ENCODE data around the gene BTBD10. TPM values are rescaled to one million over a fixed set of nuclear protein-coding genes. Genes with fewer than 3 reads are reported as not detected.

The BTBD10 gene
- total and polyA plus RNA-seq, 2 donors (not counting 1 experiment from before 2014, with no cell fraction given), result 40.2 to 83.9 TPM

DNA sequence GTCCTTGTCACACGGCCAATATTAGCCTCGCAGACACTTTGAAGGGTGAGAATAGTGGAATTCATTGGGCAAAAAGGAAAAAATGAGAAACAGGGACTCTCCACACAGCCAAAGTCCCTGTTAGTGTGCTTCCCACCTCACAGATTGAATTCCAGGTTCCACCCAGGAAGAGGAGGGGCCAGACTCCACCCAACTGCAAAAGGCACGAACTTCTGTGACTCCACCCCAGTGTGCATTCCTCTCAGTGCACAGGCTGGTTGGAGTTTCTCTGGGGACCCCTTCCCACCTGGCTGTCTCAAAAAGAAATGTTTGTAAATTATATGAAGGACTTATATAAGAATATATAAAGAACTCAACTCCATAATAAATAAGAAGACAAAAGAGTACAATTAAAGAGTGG is 12.1 kb upstream of the BTBD10 start:
- DNase-seq (ENCODE audit: low read depth in 2 of 2), result no peak
- H3K9me3 ChIP-seq (ENCODE audit: control insufficient read depth, insufficient read depth, low read depth, low read length), result no peaks in the 10 kb centered on the region
- H3K79me2 ChIP-seq (ENCODE audit: control insufficient read depth, insufficient read depth, low read length), result no peaks in the 10 kb centered on the region
- no peak overlapping the region for H3K4me2 ChIP-seq (ENCODE audit: extremely low read depth, insufficient read depth, low read length)
- H3K27ac ChIP-seq (ENCODE audit: insufficient read depth, low read length), result no peak overlapping the region
- no peaks in the 10 kb centered on the region for H4K20me1 ChIP-seq (ENCODE audit: control insufficient read depth, extremely low read depth, insufficient read depth, low read length)
- no peak overlapping the region for H3K9ac ChIP-seq (ENCODE audit: insufficient read depth, low read length)
- H3K4me3 ChIP-seq (replicated peaks in 1 of 4; ENCODE audit: control extremely low read depth in 1 of 4, insufficient read depth in 1 of 4, low read depth in 3 of 4, low read length in 4 of 4), result no peak overlapping the region
- H3K27me3 ChIP-seq (ENCODE audit: control insufficient read depth, insufficient read depth, low read length), result peaks cover 5% of the 10 kb centered on the region
- no peaks in the 10 kb centered on the region for H3K4me1 ChIP-seq (ENCODE audit: control insufficient read depth, extremely low read depth, insufficient read depth, low read length)
- H3K36me3 ChIP-seq (ENCODE audit: control insufficient read depth, insufficient read depth, low read length), result no peaks in the 10 kb centered on the region
- TF ChIP-seq, protein P1, sequence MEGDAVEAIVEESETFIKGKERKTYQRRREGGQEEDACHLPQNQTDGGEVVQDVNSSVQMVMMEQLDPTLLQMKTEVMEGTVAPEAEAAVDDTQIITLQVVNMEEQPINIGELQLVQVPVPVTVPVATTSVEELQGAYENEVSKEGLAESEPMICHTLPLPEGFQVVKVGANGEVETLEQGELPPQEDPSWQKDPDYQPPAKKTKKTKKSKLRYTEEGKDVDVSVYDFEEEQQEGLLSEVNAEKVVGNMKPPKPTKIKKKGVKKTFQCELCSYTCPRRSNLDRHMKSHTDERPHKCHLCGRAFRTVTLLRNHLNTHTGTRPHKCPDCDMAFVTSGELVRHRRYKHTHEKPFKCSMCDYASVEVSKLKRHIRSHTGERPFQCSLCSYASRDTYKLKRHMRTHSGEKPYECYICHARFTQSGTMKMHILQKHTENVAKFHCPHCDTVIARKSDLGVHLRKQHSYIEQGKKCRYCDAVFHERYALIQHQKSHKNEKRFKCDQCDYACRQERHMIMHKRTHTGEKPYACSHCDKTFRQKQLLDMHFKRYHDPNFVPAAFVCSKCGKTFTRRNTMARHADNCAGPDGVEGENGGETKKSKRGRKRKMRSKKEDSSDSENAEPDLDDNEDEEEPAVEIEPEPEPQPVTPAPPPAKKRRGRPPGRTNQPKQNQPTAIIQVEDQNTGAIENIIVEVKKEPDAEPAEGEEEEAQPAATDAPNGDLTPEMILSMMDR (conservative IDR thresholded peaks at IDR 0.05 in 1 of 2, IDR thresholded peaks at IDR 0.05 in 1 of 2; ENCODE audit: low read depth in 1 of 2, low read length in 2 of 2), result no peak
- TF ChIP-seq EZH2 (IDR thresholded peaks at IDR 0.05; ENCODE audit: low read length, missing control alignments), result no peak
- H2AFZ ChIP-seq (ENCODE audit: low read length), result no peak overlapping the region

DNA sequence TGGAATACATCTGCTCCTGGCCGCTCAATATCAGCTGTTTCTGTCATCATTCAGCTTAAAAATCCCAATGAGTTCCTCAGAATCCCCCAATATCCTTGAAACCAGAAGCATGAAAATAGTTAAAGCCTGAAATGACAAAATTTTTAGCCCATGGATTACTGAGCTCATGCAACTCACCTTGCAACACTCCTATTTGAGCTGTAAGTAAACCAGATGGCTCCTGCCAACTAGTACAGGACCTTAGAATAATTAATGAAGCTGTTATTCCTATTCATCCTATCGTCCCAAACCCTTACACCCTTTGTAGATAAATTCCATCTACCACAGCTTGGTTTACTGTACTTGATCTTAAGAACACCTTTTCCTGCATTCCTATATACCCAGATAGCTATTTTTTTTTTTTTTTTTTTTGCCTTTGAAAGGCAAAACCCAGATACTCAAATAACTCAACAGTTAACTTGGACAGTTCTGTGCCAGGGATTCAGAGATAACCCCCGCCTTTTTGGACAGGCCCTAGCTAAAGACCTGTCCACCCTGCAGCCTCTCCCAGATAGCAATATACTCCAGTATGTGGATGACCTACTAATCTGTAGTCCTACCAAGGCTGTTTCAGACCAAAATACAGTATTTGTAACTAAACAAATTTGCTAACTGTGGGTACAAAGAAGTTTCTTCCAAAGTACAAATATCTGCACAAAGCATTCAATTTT is 10.1 kb upstream of the BTBD10 start:
- Histone ChIP-seq H3K4me1 (ENCODE audit: control insufficient read depth, extremely low read depth, insufficient read depth, low read length) (no peaks in the 10 kb centered on the region), H3K9ac (ENCODE audit: insufficient read depth, low read length) (no peak overlapping the region), H3K27me3 (ENCODE audit: control insufficient read depth, insufficient read depth, low read length) (peaks cover 9% of the 10 kb centered on the region), H3K4me3 (replicated peaks in 1 of 4; ENCODE audit: control extremely low read depth in 1 of 4, insufficient read depth in 1 of 4, low read depth in 3 of 4, low read length in 4 of 4) (no peak overlapping the region), H3K4me2 (ENCODE audit: extremely low read depth, insufficient read depth, low read length) (no peak overlapping the region), H3K79me2 (ENCODE audit: control insufficient read depth, insufficient read depth, low read length) (no peaks in the 10 kb centered on the region), H3K9me3 (ENCODE audit: control insufficient read depth, insufficient read depth, low read depth, low read length) (no peaks in the 10 kb centered on the region), H4K20me1 (ENCODE audit: control insufficient read depth, extremely low read depth, insufficient read depth, low read length) (no peaks in the 10 kb centered on the region), H2AFZ (ENCODE audit: low read length) (no peak overlapping the region), H3K27ac (ENCODE audit: insufficient read depth, low read length) (no peak overlapping the region), H3K36me3 (ENCODE audit: control insufficient read depth, insufficient read depth, low read length) (no peaks in the 10 kb centered on the region)
- no peak for DNase-seq (ENCODE audit: low read depth in 2 of 2)
- TF ChIP-seq, protein P1 (conservative IDR thresholded peaks at IDR 0.05 in 1 of 2, IDR thresholded peaks at IDR 0.05 in 1 of 2; ENCODE audit: low read depth in 1 of 2, low read length in 2 of 2), result no peak
- no peak for TF ChIP-seq EZH2 (IDR thresholded peaks at IDR 0.05; ENCODE audit: low read length, missing control alignments)

DNA sequence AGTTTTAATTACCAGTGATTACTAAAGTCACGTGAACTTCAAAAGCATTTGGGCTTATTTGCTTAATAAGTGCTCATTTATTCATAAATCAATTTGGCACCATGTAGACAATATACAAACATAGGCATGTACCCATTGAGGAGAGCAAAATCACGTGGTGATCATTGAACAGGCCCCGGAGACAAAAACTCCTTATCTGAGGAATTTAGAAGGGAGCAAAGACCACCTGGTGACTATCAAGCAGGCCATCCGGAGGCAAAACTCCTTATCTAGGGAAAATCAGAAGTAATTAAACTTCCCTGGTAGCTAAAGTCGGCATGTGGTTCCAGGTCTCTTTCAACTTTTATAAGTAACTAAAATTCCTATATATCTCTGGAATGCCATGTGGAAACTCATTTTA is 5.7 kb upstream of the BTBD10 start:
- H3K79me2 ChIP-seq (ENCODE audit: control insufficient read depth, insufficient read depth, low read length), result no peaks in the 10 kb centered on the region
- H3K9ac ChIP-seq (ENCODE audit: insufficient read depth, low read length), result no peak overlapping the region
- H3K4me1 ChIP-seq (ENCODE audit: control insufficient read depth, extremely low read depth, insufficient read depth, low read length), result no peaks in the 10 kb centered on the region
- H3K36me3 ChIP-seq (ENCODE audit: control insufficient read depth, insufficient read depth, low read length), result no peaks in the 10 kb centered on the region
- H3K27me3 ChIP-seq (ENCODE audit: control insufficient read depth, insufficient read depth, low read length), result peaks cover 8% of the 10 kb centered on the region
- no peaks in the 10 kb centered on the region for H4K20me1 ChIP-seq (ENCODE audit: control insufficient read depth, extremely low read depth, insufficient read depth, low read length)
- DNase-seq (ENCODE audit: low read depth in 2 of 2), result no peak
- no peak overlapping the region for H2AFZ ChIP-seq (ENCODE audit: low read length)
- no peak overlapping the region for H3K4me3 ChIP-seq (replicated peaks in 1 of 4; ENCODE audit: control extremely low read depth in 1 of 4, insufficient read depth in 1 of 4, low read depth in 3 of 4, low read length in 4 of 4)
- TF ChIP-seq, protein P1 (conservative IDR thresholded peaks at IDR 0.05 in 1 of 2, IDR thresholded peaks at IDR 0.05 in 1 of 2; ENCODE audit: low read depth in 1 of 2, low read length in 2 of 2), result no peak
- no peak for TF ChIP-seq EZH2 (IDR thresholded peaks at IDR 0.05; ENCODE audit: low read length, missing control alignments)
- no peak overlapping the region for H3K27ac ChIP-seq (ENCODE audit: insufficient read depth, low read length)
- H3K9me3 ChIP-seq (ENCODE audit: control insufficient read depth, insufficient read depth, low read depth, low read length), result no peaks in the 10 kb centered on the region
- no peak overlapping the region for H3K4me2 ChIP-seq (ENCODE audit: extremely low read depth, insufficient read depth, low read length)
